ENCODE data around the gene ADSS1.

ADSS1 gene

DNA sequence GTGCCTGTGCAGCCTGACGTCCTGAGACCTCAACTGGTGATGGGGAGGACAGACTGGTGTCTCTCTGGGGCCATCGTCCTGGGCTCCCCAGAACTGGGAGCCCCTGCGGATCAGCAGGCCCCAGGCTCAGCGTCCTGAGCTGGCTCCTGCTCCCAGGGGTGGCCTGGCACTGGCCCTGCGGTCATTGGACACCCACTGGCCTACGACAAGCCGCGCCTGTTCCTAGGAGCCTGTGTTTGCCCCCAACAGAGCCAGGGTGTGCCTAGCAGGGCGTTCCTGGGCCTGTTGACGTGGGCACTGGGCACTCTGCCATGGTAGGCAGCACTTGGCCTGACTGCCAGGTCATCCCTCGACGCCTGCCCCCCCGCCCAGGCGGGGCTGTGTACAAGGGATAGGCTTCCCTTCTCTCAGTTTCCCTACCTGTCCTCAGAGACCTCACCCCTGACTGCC is 8.4 kb downstream of the ADSS1 start:
- no peak for DNase-seq (ENCODE audit: low spot score)
- in situ Hi-C loops (cut with MboI; ENCODE audit: low pct_unique_long_range_greater_than_20kb, low sequenced_read_pairs, unreplicated experiment) = no loop called here
- TF ChIP-seq, protein P1, sequence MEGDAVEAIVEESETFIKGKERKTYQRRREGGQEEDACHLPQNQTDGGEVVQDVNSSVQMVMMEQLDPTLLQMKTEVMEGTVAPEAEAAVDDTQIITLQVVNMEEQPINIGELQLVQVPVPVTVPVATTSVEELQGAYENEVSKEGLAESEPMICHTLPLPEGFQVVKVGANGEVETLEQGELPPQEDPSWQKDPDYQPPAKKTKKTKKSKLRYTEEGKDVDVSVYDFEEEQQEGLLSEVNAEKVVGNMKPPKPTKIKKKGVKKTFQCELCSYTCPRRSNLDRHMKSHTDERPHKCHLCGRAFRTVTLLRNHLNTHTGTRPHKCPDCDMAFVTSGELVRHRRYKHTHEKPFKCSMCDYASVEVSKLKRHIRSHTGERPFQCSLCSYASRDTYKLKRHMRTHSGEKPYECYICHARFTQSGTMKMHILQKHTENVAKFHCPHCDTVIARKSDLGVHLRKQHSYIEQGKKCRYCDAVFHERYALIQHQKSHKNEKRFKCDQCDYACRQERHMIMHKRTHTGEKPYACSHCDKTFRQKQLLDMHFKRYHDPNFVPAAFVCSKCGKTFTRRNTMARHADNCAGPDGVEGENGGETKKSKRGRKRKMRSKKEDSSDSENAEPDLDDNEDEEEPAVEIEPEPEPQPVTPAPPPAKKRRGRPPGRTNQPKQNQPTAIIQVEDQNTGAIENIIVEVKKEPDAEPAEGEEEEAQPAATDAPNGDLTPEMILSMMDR (IDR thresholded peaks at IDR 0.05; ENCODE audit: extremely low read depth, insufficient read depth, missing control alignments) = no peak

DNA sequence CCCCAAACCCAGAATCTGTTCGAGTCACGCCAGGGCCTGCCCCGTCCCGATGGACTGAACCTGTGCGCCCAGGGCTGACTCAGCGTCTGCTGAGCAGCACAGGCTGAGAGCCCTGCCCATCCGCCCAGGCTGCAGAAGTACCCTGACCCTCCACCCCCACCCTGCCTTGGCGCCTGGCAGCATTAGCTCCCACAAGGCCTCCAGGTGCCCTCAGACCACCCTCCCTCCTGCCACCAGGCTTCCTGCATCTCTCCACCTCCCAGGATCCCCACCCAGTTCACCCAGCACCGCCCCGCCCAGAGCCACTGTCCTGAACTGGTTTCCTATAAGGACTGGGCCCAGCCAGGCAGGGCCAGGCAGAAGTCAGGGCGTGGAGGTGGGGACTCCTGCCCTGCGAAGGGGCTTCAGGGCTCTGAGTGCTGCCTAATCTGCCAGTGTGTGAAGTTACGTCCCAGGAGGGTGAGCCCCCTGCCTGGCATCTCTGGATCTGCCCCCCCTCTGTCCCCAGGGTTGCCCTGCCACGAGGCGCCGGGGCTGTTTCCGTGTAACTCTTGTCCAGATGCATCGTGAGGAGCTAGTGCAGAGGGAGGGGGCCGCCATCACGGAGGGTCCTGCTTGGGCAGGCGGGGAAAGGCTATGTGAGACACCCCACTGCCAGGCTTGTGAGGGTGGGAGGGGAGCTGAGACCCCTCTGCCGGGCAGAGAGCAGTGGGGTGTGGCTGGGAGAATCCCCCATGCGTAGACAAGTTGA is 9.1 kb downstream of the ADSS1 start:
- in situ Hi-C loops (cut with MboI; ENCODE audit: low pct_unique_long_range_greater_than_20kb, low sequenced_read_pairs, unreplicated experiment) = no loop called here
- DNase-seq (ENCODE audit: low spot score) = no peak
- TF ChIP-seq, protein P1 (IDR thresholded peaks at IDR 0.05; ENCODE audit: extremely low read depth, insufficient read depth, missing control alignments) = no peak

DNA sequence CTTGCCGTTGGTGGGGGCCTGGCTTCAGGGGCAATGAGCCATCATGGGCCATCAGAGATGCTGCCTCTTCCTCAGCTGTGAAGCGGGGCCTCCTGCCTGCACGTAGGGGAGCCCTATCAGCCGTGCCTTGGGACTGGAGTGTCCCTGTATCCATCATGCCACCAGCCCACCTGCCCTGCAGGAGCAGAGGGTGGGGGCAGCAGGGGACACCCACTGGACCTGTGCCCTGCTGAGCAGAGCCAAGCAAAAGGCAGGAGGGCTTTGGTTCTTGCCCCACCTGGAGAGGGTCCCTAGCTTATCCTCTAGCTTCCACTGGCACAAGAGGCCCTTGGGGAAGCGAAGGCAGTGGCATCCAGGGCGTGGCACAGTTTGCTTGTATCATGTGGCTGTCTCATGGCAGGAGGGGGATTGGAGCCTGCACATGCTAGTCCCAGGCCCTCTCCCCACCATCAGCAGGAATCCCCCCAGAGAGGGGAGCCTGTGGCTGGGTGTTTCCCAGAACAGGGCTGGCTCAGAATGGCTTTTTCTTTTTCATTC is 10.1 kb downstream of the ADSS1 start:
- in situ Hi-C loops (cut with MboI; ENCODE audit: low pct_unique_long_range_greater_than_20kb, low sequenced_read_pairs, unreplicated experiment) = no loop called here
- TF ChIP-seq, protein P1 (IDR thresholded peaks at IDR 0.05; ENCODE audit: extremely low read depth, insufficient read depth, missing control alignments) = no peak
- DNase-seq (ENCODE audit: low spot score) = no peak

DNA sequence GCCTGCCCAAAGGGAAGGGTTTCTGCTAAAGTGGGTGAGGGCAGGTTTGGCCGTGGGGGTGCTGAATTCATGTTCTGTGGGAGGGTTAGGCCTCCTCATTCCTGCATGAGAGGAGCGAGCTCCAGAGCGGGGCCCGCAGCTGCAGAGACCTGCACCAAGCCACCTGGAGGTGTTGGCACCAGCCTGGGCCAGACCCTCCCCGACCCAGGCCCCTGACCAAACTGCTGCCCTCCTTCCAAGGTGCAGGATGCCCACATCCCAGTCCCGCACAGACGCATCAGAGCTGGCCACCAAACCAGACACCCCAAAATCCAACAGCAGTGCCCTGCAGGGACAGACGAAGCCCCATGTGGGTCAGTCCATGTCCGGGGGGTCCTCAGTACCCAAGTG is 10.6 kb downstream of the ADSS1 start:
- no peak for DNase-seq (ENCODE audit: low spot score)
- in situ Hi-C loops (cut with MboI; ENCODE audit: low pct_unique_long_range_greater_than_20kb, low sequenced_read_pairs, unreplicated experiment) = no loop called here
- TF ChIP-seq, protein P1 (IDR thresholded peaks at IDR 0.05; ENCODE audit: extremely low read depth, insufficient read depth, missing control alignments) = no peak

DNA sequence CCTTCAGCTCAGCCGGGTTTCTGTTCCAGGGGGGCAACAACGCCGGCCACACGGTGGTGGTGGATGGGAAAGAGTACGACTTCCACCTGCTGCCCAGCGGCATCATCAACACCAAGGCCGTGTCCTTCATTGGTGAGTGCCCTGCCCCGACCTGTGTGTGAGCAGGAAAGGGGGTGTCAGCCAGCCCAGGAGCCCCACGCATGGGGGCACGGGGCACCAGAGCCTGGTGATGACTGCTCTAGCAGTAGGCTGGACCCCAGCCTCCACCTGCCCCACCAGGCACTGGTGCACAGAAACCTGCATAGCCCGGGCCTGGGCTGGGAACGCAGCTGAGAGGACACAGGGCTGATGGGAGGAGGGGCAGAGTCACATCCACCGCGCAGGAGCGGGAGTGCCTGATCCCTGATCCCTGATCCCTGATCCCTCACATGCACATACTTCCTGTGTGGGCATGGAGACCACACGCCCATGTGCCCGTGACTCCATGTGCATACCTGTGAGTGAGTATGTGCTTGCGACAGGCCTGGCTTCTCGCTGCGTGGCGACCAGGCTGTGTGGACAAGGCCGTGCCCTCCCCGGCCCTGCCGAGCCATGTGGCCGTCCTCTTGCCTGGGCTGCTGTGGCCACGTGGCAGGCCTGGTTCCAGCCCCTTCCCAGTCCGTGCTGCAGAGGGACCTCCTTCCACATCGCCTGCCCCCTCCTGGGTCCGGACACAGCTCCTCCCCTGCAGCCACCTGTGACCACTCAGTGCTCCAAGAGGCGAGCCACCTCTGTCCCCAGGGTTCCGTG is 11.2 kb downstream of the ADSS1 start:
- in situ Hi-C loops (cut with MboI; ENCODE audit: low pct_unique_long_range_greater_than_20kb, low sequenced_read_pairs, unreplicated experiment) = no loop called here
- TF ChIP-seq, protein P1 (IDR thresholded peaks at IDR 0.05; ENCODE audit: extremely low read depth, insufficient read depth, missing control alignments) = no peak
- no peak for DNase-seq (ENCODE audit: low spot score)

DNA sequence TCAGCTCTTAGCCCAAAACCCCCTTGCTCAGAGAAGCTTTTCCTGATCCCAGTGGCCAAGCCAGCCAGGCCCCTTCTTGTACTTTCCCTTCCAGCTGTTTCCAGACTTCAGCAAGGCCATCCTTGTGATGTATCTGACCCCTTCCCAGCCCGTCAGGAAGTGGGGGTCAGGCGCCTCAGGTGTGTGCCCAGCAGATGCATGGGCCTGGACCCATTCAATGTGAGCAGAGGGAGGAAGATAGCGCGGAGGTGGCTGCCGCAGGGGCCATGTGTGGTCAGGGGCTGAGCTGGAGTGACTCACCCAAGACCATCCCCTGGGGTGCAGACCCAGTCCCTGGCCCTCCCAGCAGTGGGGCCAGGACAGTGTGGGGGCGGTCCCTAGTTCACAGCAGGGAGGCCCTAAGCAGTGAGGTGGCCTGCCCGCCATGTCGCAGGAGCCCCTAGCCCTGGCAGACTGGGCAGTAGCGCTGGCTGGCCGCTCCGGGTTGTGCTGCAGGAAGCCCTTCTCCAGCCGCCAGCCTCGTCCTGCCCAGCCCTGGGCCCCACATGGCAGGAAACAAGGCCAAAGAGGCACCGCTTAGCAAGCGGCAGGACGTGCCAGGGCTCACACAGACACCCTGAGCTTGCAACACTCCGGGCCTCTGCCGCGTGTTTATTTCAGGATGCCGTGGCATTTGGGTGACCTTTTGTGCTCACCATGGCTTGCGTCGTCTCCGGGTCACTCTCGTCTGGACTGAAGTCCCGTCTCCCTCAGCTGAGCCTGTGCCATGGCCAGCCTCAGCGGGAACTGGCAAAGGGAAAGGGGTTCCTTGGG is 12.0 kb downstream of the ADSS1 start:
- DNase-seq (ENCODE audit: low spot score) = no peak
- in situ Hi-C loops (cut with MboI; ENCODE audit: low pct_unique_long_range_greater_than_20kb, low sequenced_read_pairs, unreplicated experiment) = no loop called here
- TF ChIP-seq, protein P1 (IDR thresholded peaks at IDR 0.05; ENCODE audit: extremely low read depth, insufficient read depth, missing control alignments) = no peak

Data from GM13977 (cell line).